ENCODE results near the gene NOP56. TPM values are rescaled to one million over a fixed set of nuclear protein-coding genes. Genes with fewer than 3 reads are reported as not detected.

Gene NOP56
- total RNA-seq, 1 donor = 109 TPM

DNA sequence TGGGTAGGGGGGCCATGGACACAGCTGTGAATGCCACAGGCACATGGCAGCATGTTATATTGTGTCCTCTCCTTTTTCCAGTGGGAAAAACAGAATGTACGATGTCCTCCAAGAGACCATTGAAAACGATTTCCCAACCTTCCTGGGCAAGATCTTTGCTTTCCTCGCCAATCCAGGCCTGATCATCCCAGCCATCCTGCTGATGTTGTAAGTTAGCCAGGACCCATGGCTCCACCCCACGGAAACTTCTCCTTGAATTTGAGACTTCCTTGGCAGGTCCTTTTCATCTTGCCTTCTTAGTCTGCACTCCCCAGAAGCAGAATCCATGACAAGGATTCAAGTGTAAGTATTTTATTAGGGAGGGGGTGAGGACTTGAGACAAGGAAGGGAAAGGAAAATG, 28.2 kb upstream of the NOP56 start:
- Histone ChIP-seq H3K9me3 (ENCODE audit: low read depth, low read length) (no peaks in the 10 kb centered on the region), H3K4me3 (ENCODE audit: low read length) (no peak overlapping the region), H3K4me1 (ENCODE audit: insufficient read depth, low read length) (no peaks in the 10 kb centered on the region), H3K27me3 (ENCODE audit: insufficient read depth, low read length) (peaks cover 3% of the 10 kb centered on the region)

DNA sequence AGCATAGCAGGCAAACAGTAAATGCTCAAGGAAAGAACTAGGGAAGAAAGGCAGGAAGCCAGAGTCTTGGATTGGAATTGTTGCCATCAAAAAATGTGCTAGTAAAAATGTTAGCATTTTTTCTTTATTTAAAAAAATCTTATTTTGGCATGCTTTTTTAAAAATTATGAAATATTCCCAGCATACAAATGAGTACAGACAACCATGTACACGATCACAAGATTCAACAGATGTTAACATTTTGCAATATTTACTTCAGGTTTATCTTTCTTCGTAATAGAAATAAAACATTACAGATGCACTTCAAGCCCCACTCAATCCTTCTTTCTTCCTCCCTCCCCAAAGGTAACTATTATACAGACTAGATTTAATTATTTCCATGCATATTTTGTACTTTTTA, 27.4 kb upstream of the NOP56 start:
- Histone ChIP-seq H3K27me3 (ENCODE audit: insufficient read depth, low read length) (peaks cover 5% of the 10 kb centered on the region), H3K9me3 (ENCODE audit: low read depth, low read length) (no peaks in the 10 kb centered on the region), H3K4me3 (ENCODE audit: low read length) (no peak overlapping the region), H3K4me1 (ENCODE audit: insufficient read depth, low read length) (no peaks in the 10 kb centered on the region)

DNA sequence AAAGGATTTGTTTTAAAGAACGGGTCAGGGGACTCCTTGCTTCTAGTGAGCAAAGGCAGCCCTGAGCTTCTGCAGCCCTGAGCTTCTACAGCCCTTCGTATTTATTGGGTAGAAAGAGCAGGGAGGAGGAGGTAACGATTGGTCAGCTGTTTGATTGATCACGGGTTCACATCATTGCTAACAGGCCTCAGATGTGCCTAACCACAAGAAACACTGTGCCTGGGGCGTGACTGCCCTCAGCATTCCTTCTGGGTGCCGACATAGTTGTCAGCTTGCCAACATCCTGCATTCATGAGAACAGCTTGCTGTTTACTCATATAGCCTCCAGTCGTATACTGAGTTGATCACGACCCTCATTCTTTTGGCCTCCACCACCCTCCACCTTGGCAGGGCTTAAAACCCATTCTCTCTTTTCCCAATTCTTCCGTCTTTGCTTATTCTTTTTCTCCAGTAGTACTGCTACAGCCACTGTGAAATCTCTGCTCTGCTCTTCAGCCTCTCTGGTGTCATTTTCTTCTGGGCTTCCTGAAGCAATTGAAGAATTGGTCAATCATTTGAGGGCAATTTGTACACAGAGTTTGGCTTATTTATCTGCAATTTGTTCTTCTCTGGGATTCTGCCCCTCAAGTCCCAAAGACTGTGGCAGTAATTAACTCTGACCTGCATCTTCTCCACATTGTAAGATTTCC, 25.4 kb upstream of the NOP56 start:
- H3K27me3 ChIP-seq (ENCODE audit: insufficient read depth, low read length) = peaks cover 20% of the 10 kb centered on the region
- no peaks in the 10 kb centered on the region for H3K4me1 ChIP-seq (ENCODE audit: insufficient read depth, low read length)
- no peak overlapping the region for H3K4me3 ChIP-seq (ENCODE audit: low read length)
- peaks cover 4% of the 10 kb centered on the region for H3K9me3 ChIP-seq (ENCODE audit: low read depth, low read length)

DNA sequence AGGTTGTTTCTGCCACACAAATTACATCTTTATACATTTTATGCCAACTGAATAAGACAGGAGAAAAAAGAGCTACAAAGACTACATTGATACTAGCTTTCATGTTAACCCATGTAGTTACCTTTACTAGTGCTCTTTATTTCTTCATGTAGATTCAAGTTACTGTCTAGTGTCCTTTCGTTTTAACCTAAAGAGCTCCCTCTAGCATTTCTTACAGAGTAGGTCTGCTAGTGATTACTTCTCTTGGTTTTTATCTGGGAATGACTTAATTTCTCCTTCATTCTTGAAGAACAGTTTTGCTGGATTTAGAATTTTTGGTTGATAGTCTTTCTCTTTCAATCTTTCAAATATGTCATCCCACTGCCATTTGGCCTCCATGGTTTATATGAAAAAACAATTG, 21.2 kb upstream of the NOP56 start:
- Histone ChIP-seq H3K4me1 (ENCODE audit: insufficient read depth, low read length) (no peaks in the 10 kb centered on the region), H3K4me3 (ENCODE audit: low read length) (no peak overlapping the region), H3K9me3 (ENCODE audit: low read depth, low read length) (peaks cover 4% of the 10 kb centered on the region), H3K27me3 (ENCODE audit: insufficient read depth, low read length) (peaks cover 37% of the 10 kb centered on the region)

DNA sequence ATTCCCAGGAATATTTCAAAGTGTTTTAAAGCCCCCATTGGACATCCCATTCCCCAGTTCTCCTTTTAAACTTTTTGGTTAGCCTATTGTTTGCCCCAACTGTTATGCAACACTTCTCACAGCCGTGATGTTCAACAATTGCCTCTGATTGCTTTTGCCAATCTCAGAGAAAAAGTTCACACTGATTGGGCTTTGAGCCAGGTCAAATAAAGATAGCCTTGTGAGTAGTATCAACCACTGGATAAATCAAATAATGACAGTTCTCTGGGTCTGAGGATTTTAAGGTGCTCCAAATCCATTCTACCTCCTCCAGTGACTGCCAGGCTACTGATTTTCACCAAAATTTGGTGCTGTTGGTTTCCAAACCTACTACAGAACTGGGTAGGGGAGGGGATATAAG, 19.1 kb upstream of the NOP56 start:
- peaks cover 4% of the 10 kb centered on the region for H3K9me3 ChIP-seq (ENCODE audit: low read depth, low read length)
- no peak overlapping the region for H3K4me3 ChIP-seq (ENCODE audit: low read length)
- peaks cover 37% of the 10 kb centered on the region for H3K27me3 ChIP-seq (ENCODE audit: insufficient read depth, low read length)
- no peaks in the 10 kb centered on the region for H3K4me1 ChIP-seq (ENCODE audit: insufficient read depth, low read length)

DNA sequence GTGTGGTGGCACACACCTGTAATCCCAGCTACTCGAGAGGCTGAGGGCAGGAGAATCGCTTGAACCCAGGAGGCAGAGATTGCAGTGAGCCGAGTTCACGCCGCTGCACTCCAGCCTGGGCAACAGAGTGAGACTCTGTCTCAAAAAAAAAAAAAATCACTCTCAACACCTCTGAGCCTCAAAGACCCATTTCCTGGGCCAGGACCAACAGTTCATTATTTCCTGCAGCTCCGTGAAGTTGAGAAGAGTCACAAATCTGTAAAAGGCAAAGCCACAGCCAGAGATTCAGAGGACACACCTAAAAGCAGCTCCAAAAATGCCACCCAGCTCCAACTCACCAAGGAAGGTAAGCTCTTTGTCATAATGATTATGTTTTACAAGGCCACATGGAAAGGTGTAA, 15.2 kb upstream of the NOP56 start:
- Histone ChIP-seq H3K9me3 (ENCODE audit: low read depth, low read length) (no peaks in the 10 kb centered on the region), H3K4me3 (ENCODE audit: low read length) (no peak overlapping the region), H3K4me1 (ENCODE audit: insufficient read depth, low read length) (no peaks in the 10 kb centered on the region), H3K27me3 (ENCODE audit: insufficient read depth, low read length) (peaks cover 18% of the 10 kb centered on the region)

DNA sequence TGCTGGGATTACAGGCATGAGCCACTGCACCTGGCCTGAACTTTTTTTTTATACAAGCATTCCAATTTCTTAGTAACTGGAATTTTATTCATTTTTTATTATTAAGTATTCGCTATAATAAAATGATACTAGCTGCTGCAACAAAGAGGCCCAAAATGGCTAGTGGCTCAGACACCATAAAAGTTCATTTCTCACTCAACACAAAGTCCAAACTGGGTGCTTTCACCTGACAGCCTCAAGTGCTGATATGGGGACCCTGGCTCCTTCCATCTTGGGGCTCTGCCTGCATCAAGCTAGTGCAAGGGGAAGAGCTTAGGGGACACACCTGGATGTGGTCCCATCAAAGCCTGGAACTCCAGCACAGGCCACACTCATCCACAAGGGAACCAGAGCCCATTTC, 12.2 kb upstream of the NOP56 start:
- H3K4me1 ChIP-seq (ENCODE audit: insufficient read depth, low read length) = no peaks in the 10 kb centered on the region
- H3K27me3 ChIP-seq (ENCODE audit: insufficient read depth, low read length) = peaks cover 7% of the 10 kb centered on the region
- no peaks in the 10 kb centered on the region for H3K9me3 ChIP-seq (ENCODE audit: low read depth, low read length)
- H3K4me3 ChIP-seq (ENCODE audit: low read length) = no peak overlapping the region

DNA sequence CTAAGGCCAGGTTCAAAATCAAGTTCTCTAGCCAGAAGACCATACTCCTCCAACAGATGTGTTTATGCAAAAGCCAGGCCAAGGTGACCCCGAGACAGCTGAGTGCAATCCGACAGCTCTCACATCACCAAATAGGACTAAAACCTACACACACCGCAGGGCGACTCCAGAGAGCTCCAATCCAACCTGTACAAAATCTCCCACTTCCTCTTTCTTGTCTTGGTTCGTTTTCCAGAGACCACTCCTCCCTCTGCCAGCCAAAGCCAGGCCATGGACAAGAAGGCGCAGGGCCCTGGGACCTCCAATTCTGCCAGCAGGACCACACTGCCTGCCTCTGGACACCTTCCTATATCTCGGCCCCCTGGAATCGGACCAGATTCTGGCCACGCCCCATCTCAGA, 11.5 kb upstream of the NOP56 start:
- Histone ChIP-seq H3K4me1 (ENCODE audit: insufficient read depth, low read length) (no peaks in the 10 kb centered on the region), H3K9me3 (ENCODE audit: low read depth, low read length) (no peaks in the 10 kb centered on the region), H3K27me3 (ENCODE audit: insufficient read depth, low read length) (peaks cover 1% of the 10 kb centered on the region), H3K4me3 (ENCODE audit: low read length) (no peak overlapping the region)

DNA sequence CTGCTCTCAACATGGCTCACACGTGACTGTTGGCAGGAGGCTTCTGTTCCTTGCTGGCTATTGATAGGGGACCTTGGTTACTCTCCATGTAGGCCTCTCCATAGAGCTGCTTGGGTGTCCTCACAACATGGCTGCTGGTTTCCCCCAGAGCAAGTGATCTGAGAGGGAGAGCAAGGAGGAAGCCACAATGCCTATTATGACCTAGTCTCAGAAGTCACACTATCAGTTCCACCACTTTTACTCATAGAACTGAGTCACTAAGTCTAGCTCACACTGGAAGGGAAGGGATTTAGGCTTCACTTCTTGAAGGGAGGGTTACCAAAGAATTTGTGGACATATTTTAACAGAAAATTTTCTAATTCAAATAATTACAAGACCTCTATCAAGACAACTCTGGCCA, 8.7 kb upstream of the NOP56 start:
- Histone ChIP-seq H3K9me3 (ENCODE audit: low read depth, low read length) (no peaks in the 10 kb centered on the region), H3K4me3 (ENCODE audit: low read length) (no peak overlapping the region), H3K27me3 (ENCODE audit: insufficient read depth, low read length) (no peaks in the 10 kb centered on the region), H3K4me1 (ENCODE audit: insufficient read depth, low read length) (no peaks in the 10 kb centered on the region)

DNA sequence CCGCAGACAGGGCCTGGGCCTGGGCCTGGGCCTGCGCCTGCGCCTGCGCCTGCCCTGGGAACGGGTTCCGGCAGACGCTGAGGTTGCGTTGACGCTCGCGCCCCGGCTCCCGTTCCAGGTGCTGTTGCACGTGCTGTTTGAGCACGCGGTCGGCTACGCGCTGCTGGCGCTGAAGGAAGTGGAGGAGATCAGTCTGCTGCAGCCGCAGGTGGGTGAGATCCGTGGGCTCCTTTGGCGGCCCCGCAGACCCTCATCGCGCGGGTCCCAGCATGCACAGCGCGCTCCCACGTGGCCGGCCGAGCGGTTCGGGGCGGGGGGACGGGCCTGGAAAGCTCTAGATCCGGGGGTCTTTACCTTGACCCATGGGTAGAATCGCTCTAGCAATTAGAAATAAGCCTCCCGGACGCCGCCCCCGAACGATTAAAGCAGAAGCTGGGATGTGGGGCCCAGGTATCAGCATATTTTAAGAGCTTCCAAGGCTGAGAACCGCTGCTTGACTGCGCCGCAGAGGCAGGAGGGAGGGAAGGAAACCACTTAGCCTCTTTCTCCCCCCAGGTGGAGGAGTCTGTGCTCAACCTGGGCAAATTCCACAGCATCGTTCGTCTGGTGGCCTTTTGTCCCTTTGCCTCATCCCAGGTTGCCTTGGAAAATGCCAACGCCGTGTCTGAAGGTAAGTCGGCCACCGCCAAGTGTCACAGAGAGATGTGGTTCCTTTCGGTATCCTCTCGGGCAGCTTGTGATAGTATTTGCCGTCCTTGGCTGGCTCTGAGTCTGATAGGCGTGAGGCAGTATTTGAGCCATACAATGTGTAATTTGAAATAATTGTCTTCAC, 508 bp downstream of the NOP56 start:
- Histone ChIP-seq H3K4me1 (ENCODE audit: insufficient read depth, low read length) (peaks cover 32% of the 10 kb centered on the region), H3K9me3 (ENCODE audit: low read depth, low read length) (no peaks in the 10 kb centered on the region), H3K4me3 (ENCODE audit: low read length) (peak overlapping the region; percentile 77), H3K27me3 (ENCODE audit: insufficient read depth, low read length) (no peaks in the 10 kb centered on the region)

DNA sequence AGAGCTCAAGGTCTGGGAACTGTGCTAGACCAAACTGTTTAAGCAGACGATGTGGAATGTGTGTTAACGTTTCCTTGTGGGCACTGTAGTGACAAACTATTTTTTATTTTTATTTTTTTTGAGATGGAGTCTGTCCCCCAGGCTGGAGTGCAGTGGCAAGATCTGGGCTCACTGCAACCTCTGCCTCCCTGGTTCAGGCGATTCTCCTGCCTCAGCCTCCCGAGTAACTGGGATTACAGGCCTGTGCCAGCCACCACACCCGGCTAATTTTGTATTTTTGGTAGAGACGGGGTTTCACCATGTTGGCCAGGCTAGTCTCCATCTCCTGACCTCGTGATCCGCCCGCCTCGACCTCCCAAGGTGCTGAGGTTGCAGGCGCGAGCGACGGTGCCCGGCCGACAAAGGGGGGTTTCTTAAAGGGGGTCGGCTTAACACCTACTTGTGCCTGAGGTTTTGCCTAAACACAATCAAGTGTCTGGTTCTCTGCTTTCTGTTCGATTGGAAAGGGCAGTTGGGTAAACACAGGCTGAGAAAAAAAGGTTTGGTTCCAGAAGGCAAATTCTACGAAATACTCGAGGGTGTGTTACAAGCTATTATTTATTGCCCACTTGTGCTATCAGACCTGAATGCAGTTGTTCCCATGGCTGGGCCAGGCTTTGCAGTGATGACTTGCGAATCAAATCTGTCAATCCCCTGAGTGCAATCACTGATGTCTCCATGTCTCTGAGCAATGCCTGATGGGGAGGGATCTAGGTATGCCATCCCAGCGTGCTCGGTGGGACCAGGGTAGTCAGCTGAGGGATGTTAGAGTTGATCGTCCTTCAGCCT, 1.3 kb downstream of the NOP56 start:
- Histone ChIP-seq H3K4me1 (ENCODE audit: insufficient read depth, low read length) (peaks cover 32% of the 10 kb centered on the region), H3K4me3 (ENCODE audit: low read length) (peak overlapping the region; percentile 77), H3K27me3 (ENCODE audit: insufficient read depth, low read length) (no peaks in the 10 kb centered on the region), H3K9me3 (ENCODE audit: low read depth, low read length) (no peaks in the 10 kb centered on the region)

DNA sequence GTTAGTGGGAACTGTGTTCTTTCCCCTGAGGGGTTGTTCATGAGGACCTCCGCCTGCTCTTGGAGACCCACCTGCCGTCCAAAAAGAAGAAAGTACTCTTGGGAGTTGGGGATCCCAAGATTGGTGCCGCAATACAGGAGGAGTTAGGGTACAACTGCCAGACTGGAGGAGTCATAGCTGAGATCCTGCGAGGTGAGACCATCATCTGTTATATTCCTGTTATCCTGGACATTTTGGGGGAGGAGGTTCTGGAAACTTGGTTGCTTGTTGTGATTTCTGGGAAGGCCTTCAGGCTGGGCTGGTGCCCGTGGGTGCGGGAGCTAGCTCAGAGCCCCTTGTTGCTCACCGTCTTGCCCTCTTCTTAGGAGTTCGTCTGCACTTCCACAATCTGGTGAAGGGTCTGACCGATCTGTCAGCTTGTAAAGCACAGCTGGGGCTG, 2.0 kb downstream of the NOP56 start:
- Histone ChIP-seq H3K4me1 (ENCODE audit: insufficient read depth, low read length) (peaks cover 32% of the 10 kb centered on the region), H3K4me3 (ENCODE audit: low read length) (no peak overlapping the region), H3K27me3 (ENCODE audit: insufficient read depth, low read length) (no peaks in the 10 kb centered on the region)

DNA sequence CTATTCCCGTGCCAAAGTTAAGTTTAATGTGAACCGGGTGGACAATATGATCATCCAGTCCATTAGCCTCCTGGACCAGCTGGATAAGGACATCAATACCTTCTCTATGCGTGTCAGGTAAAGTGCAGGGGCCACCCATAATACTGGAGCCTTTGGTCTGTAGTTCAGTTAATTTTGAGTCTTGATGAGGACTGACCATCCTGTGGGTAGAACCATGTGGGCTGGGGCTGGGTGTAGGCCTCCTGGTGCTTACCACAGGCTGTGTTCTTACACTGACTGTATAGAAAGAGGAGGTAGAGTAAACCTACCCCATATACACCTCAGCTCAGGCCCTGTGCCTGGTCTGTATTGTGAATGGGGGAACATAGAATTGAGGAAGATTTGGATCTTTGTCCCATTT, 2.4 kb downstream of the NOP56 start:
- Histone ChIP-seq H3K4me1 (ENCODE audit: insufficient read depth, low read length) (peaks cover 32% of the 10 kb centered on the region), H3K9me3 (ENCODE audit: low read depth, low read length) (no peaks in the 10 kb centered on the region), H3K27me3 (ENCODE audit: insufficient read depth, low read length) (no peaks in the 10 kb centered on the region), H3K4me3 (ENCODE audit: low read length) (no peak overlapping the region)

More for the DNA sequence above, 2.0 kb downstream of the NOP56 start:
- H3K9me3 ChIP-seq (ENCODE audit: low read depth, low read length) = no peaks in the 10 kb centered on the region

DNA sequence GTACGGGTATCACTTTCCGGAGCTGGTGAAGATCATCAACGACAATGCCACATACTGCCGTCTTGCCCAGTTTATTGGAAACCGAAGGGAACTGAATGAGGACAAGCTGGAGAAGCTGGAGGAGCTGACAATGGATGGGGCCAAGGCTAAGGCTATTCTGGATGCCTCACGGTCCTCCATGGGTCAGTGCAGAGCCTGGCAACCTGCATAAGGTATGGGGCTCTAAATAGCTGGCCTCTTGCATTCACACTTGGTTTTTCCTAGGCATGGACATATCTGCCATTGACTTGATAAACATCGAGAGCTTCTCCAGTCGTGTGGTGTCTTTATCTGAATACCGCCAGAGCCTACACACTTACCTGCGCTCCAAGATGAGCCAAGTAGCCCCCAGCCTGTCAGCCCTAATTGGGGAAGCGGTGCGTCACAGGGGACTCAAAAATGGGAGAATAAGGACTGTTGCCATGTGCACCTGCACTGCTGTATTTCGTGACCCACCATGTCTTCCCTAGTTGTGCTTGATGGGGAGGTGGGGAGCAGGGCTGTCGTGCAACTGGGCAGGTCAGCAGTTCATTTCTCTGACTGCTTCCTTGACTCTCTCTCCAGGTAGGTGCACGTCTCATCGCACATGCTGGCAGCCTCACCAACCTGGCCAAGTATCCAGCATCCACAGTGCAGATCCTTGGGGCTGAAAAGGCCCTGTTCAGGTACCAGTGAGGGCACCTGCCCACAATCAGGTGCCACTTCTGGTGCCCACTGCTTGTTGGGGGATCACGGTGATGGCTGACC, 3.1 kb downstream of the NOP56 start:
- no peaks in the 10 kb centered on the region for H3K27me3 ChIP-seq (ENCODE audit: insufficient read depth, low read length)
- no peaks in the 10 kb centered on the region for H3K9me3 ChIP-seq (ENCODE audit: low read depth, low read length)
- H3K4me1 ChIP-seq (ENCODE audit: insufficient read depth, low read length) = peaks cover 32% of the 10 kb centered on the region
- H3K4me3 ChIP-seq (ENCODE audit: low read length) = no peak overlapping the region
